Measurements from ENCODE around the gene C2.
"Not testable (repeated sequence)": the region's sequence is repeated elsewhere in the genome, so short reads cannot be mapped to it uniquely, and the experiment has no call there.

Gene C2

GRCh38 chr6:31903957-31904356 lies 23.6 kb upstream of the C2 start:
- no peak for DNase-seq (ENCODE audit: low read depth)
- no peak for TF ChIP-seq CTCF (IDR thresholded peaks at IDR 0.05; ENCODE audit: low read depth, low read length, missing control alignments)
- H3K4me3 ChIP-seq (ENCODE audit: low read depth, low read length), result no peak overlapping the region

GRCh38 chr6:31905041-31905440 lies 22.5 kb upstream of the C2 start:
- H3K4me3 ChIP-seq (ENCODE audit: low read depth, low read length), result no peak overlapping the region
- no peak for DNase-seq (ENCODE audit: low read depth)
- TF ChIP-seq CTCF (IDR thresholded peaks at IDR 0.05; ENCODE audit: low read depth, low read length, missing control alignments), result no peak

GRCh38 chr6:31906122-31906521 lies 21.4 kb upstream of the C2 start:
- TF ChIP-seq CTCF (IDR thresholded peaks at IDR 0.05; ENCODE audit: low read depth, low read length, missing control alignments), result no peak
- H3K4me3 ChIP-seq (ENCODE audit: low read depth, low read length), result no peak overlapping the region
- DNase-seq (ENCODE audit: low read depth), result no peak

GRCh38 chr6:31906727-31907126 lies 20.8 kb upstream of the C2 start:
- not testable (repeated sequence) for DNase-seq (ENCODE audit: low read depth); H3K4me3 ChIP-seq (ENCODE audit: low read depth, low read length)

GRCh38 chr6:31907158-31907813 lies 20.2 kb upstream of the C2 start:
- TF ChIP-seq CTCF (IDR thresholded peaks at IDR 0.05; ENCODE audit: low read depth, low read length, missing control alignments), result no peak
- DNase-seq (ENCODE audit: low read depth), result no peak
- H3K4me3 ChIP-seq (ENCODE audit: low read depth, low read length), result no peak overlapping the region

GRCh38 chr6:31908255-31908654 lies 19.3 kb upstream of the C2 start:
- H3K4me3 ChIP-seq (ENCODE audit: low read depth, low read length); DNase-seq (ENCODE audit: low read depth): not testable (repeated sequence)

- no peak for TF ChIP-seq CTCF (IDR thresholded peaks at IDR 0.05; ENCODE audit: low read depth, low read length, missing control alignments)
- DNase-seq (ENCODE audit: low read depth), result no peak
- no peak overlapping the region for H3K4me3 ChIP-seq (ENCODE audit: low read depth, low read length)
Observed at GRCh38 chr6:31908791-31909190, 18.7 kb upstream of the C2 start.

GRCh38 chr6:31909298-31909697 lies 18.2 kb upstream of the C2 start:
- not testable (repeated sequence) for DNase-seq (ENCODE audit: low read depth); H3K4me3 ChIP-seq (ENCODE audit: low read depth, low read length)

All from GM12864 (cell line).